H1 (cell line): Measurements from ENCODE around the gene GRXCR2. TPM values are rescaled to one million over a fixed set of nuclear protein-coding genes. Genes with fewer than 3 reads are reported as not detected.

Source experiments
- CTCF ChIA-PET: fragments of 300-600 bp; sonication (Branson Sonifier 250); formaldehyde crosslinking; loops from one replicate; lab custom pipeline; 2021; ENCODE audit not compliant: partially characterized antibody; lab: Charles Lee
- POLR2A ChIA-PET: fragments of 300-600 bp; sonication (Branson Sonifier 250); formaldehyde crosslinking; loops from one replicate; lab custom pipeline; 2021; ENCODE audit warnings: inconsistent platforms; ENCODE audit not compliant: partially characterized antibody; lab: Charles Lee
- DNase-seq, 2 experiments: peaks; one replicate each; pipeline versions ENCODE4 v3.0.0 to v3.0.0-alpha.2; 2010 to 2022; ENCODE audit warnings: low spot score in 2 of 2, low read depth in 1 of 2, mixed read lengths in 1 of 2
- FAIRE-seq: peaks from 2 replicates; lab custom pipeline; 2011; peaks lifted over from hg19 to GRCh38; lab: Jason Lieb, UNC
- H2AFZ ChIP-seq: 2 replicates; pipeline ENCODE4 v1.8.1; 2012; ENCODE audit warnings: low read length, inconsistent platforms
- H2AK5ac ChIP-seq: 2 replicates; pipeline ENCODE4 v1.6.1; 2013; ENCODE audit warnings: low read depth, low read length
- H2BK120ac ChIP-seq: replicated peaks from 2 replicates; pipeline ENCODE3; 2013; ENCODE audit warnings: low read depth, low read length, inconsistent platforms
- H2BK12ac ChIP-seq: 2 replicates; pipeline ENCODE4 v1.6.1; 2013; ENCODE audit warnings: low read depth, low read length
- H2BK15ac ChIP-seq: 2 replicates; pipeline ENCODE4 v1.6.1; 2013; ENCODE audit warnings: low read length
- H2BK20ac ChIP-seq: 2 replicates; pipeline ENCODE4 v1.6.1; 2013; ENCODE audit warnings: low read length
- H2BK5ac ChIP-seq: 2 replicates; pipeline ENCODE4 v1.6.1; 2013; ENCODE audit warnings: low read depth, low read length
- H3K14ac ChIP-seq: 2 replicates; pipeline ENCODE4 v1.6.1; 2013; ENCODE audit warnings: inconsistent platforms; ENCODE audit not compliant: insufficient read length
- H3K18ac ChIP-seq: 2 replicates; pipeline ENCODE4 v1.6.1; 2013; ENCODE audit warnings: low read length; ENCODE audit errors: extremely low read depth
- H3K23ac ChIP-seq: 2 replicates; pipeline ENCODE4 v1.6.1; 2013; ENCODE audit warnings: inconsistent platforms; ENCODE audit not compliant: insufficient read length
- H3K23me2 ChIP-seq: 2 replicates; pipeline ENCODE4 v1.6.1; 2013; ENCODE audit warnings: low read depth, low read length
- H3K27ac ChIP-seq: 2 replicates; pipeline ENCODE4 v1.6.1; 2011; ENCODE audit warnings: low read depth, low read length, inconsistent platforms
- H3K27me3 ChIP-seq, 4 experiments: replicated peaks in 1 of 4; 1 replicate in 1 of 4; 2 replicates in 3 of 4; pipeline versions ENCODE4 v1.6.1 to v1.8.1; 2011 to 2013; ENCODE audit warnings: low read length in 3 of 4, mild to moderate bottlenecking in 3 of 4, inconsistent platforms in 2 of 4, mixed read lengths in 2 of 4, moderate library complexity in 1 of 4; ENCODE audit not compliant: control insufficient read depth in 3 of 4, insufficient read depth in 3 of 4; ENCODE audit errors: extremely low read depth in 1 of 4
- H3K36me3 ChIP-seq, 4 experiments: 2 replicates each; pipeline versions ENCODE4 v1.6.1 to v1.8.1; 2011 to 2013; ENCODE audit warnings: mild to moderate bottlenecking in 4 of 4, low read length in 3 of 4, moderate library complexity in 2 of 4, control low read depth in 1 of 4, inconsistent platforms in 1 of 4; ENCODE audit not compliant: insufficient read depth in 4 of 4, control insufficient read depth in 2 of 4
- H3K4ac ChIP-seq: replicated peaks from 2 replicates; pipeline ENCODE3; 2013; ENCODE audit warnings: low read length, low read depth, mixed read lengths, inconsistent platforms; ENCODE audit not compliant: insufficient read length
- H3K4me1 ChIP-seq, 4 experiments: replicated peaks in 1 of 4; 1 replicate in 1 of 4; 2 replicates in 3 of 4; pipeline versions ENCODE4 v1.6.1 to v1.8.1; 2011 to 2013; ENCODE audit warnings: low read length in 3 of 4, inconsistent platforms in 2 of 4, mixed read lengths in 1 of 4; ENCODE audit not compliant: insufficient read depth in 4 of 4, control insufficient read depth in 3 of 4
- H3K4me2 ChIP-seq, 2 experiments: 2 replicates each; pipeline versions ENCODE4 v1.6.1 to v1.8.1; 2011 to 2013; ENCODE audit warnings: low read depth in 2 of 2, low read length in 2 of 2, control low read depth in 1 of 2, inconsistent platforms in 1 of 2, mild to moderate bottlenecking in 1 of 2; ENCODE audit not compliant: insufficient read depth in 1 of 2
- H3K4me3 ChIP-seq, 4 experiments: fragments of 200-600, 300-600 bp in 1 of 4; sonication (generic), shearing (Covaris generic), sonication (Bioruptor Twin) in 1 of 4; 2 replicates each; pipeline versions ENCODE4 v1.5.1 to v1.8.1; 2011 to 2016; ENCODE audit warnings: low read length in 4 of 4, low read depth in 3 of 4, control low read depth in 2 of 4, inconsistent platforms in 2 of 4, mild to moderate bottlenecking in 2 of 4, mixed read lengths in 1 of 4, moderate library complexity in 1 of 4; ENCODE audit not compliant: insufficient read depth in 2 of 4; ENCODE audit errors: extremely low read depth in 1 of 4
- H3K56ac ChIP-seq: replicated peaks from 2 replicates; pipeline ENCODE3; 2013; ENCODE audit warnings: low read depth, mild to moderate bottlenecking, mixed read lengths, low read length, inconsistent platforms; ENCODE audit not compliant: insufficient read length
- H3K79me1 ChIP-seq: 2 replicates; pipeline ENCODE4 v1.6.1; 2013; ENCODE audit warnings: low read depth, low read length, control low read depth
- H3K79me2 ChIP-seq, 2 experiments: 2 replicates each; pipeline versions ENCODE4 v1.6.1 to v1.8.1; 2012 to 2013; ENCODE audit warnings: low read length in 2 of 2, mild to moderate bottlenecking in 2 of 2, inconsistent platforms in 1 of 2; ENCODE audit not compliant: insufficient read depth in 2 of 2, control insufficient read depth in 1 of 2
- H3K9ac ChIP-seq, 4 experiments: replicated peaks in 1 of 4; 1 replicate in 1 of 4; 2 replicates in 3 of 4; pipeline versions ENCODE4 v1.6.1 to v1.8.1; 2011 to 2013; ENCODE audit warnings: low read depth in 3 of 4, low read length in 3 of 4, control low read depth in 2 of 4, mild to moderate bottlenecking in 2 of 4, moderate library complexity in 2 of 4, inconsistent platforms in 1 of 4; ENCODE audit errors: extremely low read depth in 1 of 4
- H3K9me3 ChIP-seq, 2 experiments: 2 replicates each; pipeline versions ENCODE4 v1.6.1 to v1.8.1; 2012 to 2013; ENCODE audit warnings: mild to moderate bottlenecking in 2 of 2, moderate library complexity in 2 of 2, control low read depth in 1 of 2, inconsistent platforms in 1 of 2, low read depth in 1 of 2, low read length in 1 of 2, mixed read lengths in 1 of 2; ENCODE audit not compliant: insufficient read depth in 2 of 2
- H4K20me1 ChIP-seq, 2 experiments: replicated peaks in 1 of 2; 2 replicates each; pipeline versions ENCODE3 to v1.8.1; 2011 to 2013; ENCODE audit warnings: inconsistent platforms in 2 of 2, low read length in 2 of 2, mild to moderate bottlenecking in 1 of 2; ENCODE audit not compliant: insufficient read depth in 2 of 2, control insufficient read depth in 1 of 2
- H4K5ac ChIP-seq: 2 replicates; pipeline ENCODE4 v1.6.1; 2013; ENCODE audit warnings: low read length, low read depth, mixed read lengths, inconsistent platforms; ENCODE audit not compliant: insufficient read length
- H4K8ac ChIP-seq: 2 replicates; pipeline ENCODE4 v1.8.0; 2013; ENCODE audit warnings: mild to moderate bottlenecking, moderate library complexity, low read length, inconsistent platforms; ENCODE audit not compliant: insufficient read depth; ENCODE audit errors: extremely low read depth
- H4K91ac ChIP-seq: replicated peaks from 2 replicates; pipeline ENCODE3; 2013; ENCODE audit warnings: low read length, mixed read lengths, inconsistent platforms; ENCODE audit not compliant: insufficient read length
- RAD21 ChIP-seq, 2 experiments: IDR thresholded peaks in 1 of 2; conservative IDR thresholded peaks in 1 of 2; 2 replicates each; pipeline ENCODE4 v1.6.1; 2011; ENCODE audit warnings: low read depth in 2 of 2, low read length in 2 of 2, improper control_type of control experiment in 1 of 2, inconsistent platforms in 1 of 2, mild to moderate bottlenecking in 1 of 2, moderate library complexity in 1 of 2
- RNF2 ChIP-seq: fragments of 200-900, 300-1000 bp; sonication (generic); IDR thresholded peaks from 2 replicates; pipeline ENCODE4 v1.7.1; 2016; ENCODE audit warnings: borderline replicate concordance, low read depth, mild to moderate bottlenecking, antibody characterized with exemption, low read length; ENCODE audit not compliant: poor library complexity, severe bottlenecking; ENCODE audit errors: missing control alignments
- SP1 ChIP-seq: IDR thresholded peaks from 2 replicates; pipeline ENCODE4 v1.6.1; 2011; ENCODE audit warnings: low read depth, low read length
- SRF ChIP-seq: IDR thresholded peaks from 2 replicates; pipeline ENCODE4 v1.6.1; 2011; ENCODE audit warnings: mild to moderate bottlenecking, low read depth, low read length, moderate library complexity
- SUZ12 ChIP-seq: fragments of 200-600 bp; sonication (generic); IDR thresholded peaks from 2 replicates; pipeline ENCODE4 v1.6.1; 2012; ENCODE audit warnings: mild to moderate bottlenecking, inconsistent platforms, low read length, moderate library complexity, mixed read lengths
- TAF1 ChIP-seq: IDR thresholded peaks from 2 replicates; pipeline ENCODE4 v1.6.1; 2011; ENCODE audit warnings: mild to moderate bottlenecking, low read depth, low read length
- WGBS, 2 experiments: shearing (Covaris generic) in 1 of 2; methylation state at CpG; one replicate each; pipeline versions ENCODE4 v1.1.6 to v1.1.7; 2013 to 2015; ENCODE audit warnings: low lambda C conversion rate in 2 of 2, mixed read lengths in 2 of 2, inconsistent platforms in 1 of 2, low coverage in 1 of 2, missing lambda C conversion rate in 1 of 2; ENCODE audit not compliant: insufficient replicate concordance in 2 of 2, insufficient coverage in 1 of 2, insufficient read length in 1 of 2; ENCODE audit errors: extremely low coverage in 1 of 2, missing lambda C conversion rate in 1 of 2; 5-methylcytosine and 5-hydroxymethylcytosine counted together
- long read RNA-seq, 2 experiments: library from RNA in 1 of 2; library from capped mRNA in 1 of 2; stranded (forward); transcript quantifications; one replicate each; pipeline ENCODE4 v2.0.0, GENCODE V29; 2021; ENCODE audit warnings: inconsistent platforms in 1 of 2
- polyA minus RNA-seq, 3 experiments: library from RNA; depleted of rRNA, polyadenylated mRNA; stranded (reverse); fragments of >200 nt; gene quantifications; 1 replicate in 2 of 3; 2 replicates in 1 of 3; pipeline ENCODE4 v1.2.3, GENCODE V29; 2011
- polyA plus RNA-seq, 7 experiments: library from polyadenylated mRNA; depleted of rRNA in 3 of 7; stranded (reverse) in 5 of 7; unstranded in 2 of 7; fragments of >200 nt in 5 of 7; fragments of 200-250 nt in 2 of 7; gene quantifications; 1 replicate in 5 of 7; 2 replicates in 1 of 7; 4 replicates in 1 of 7; pipeline versions ENCODE4 v1.2.1 to v1.2.3, GENCODE V29; 2011 to 2013; ENCODE audit warnings: missing spikeins in 2 of 7, mixed read lengths in 2 of 7
- total RNA-seq: library from RNA; stranded (reverse); fragmentation: NEBNext Ultra II Directional; extraction: Animal tissue kit (Norgen Biotek cat#: 25700); gene quantifications from 2 replicates; pipeline ENCODE4 v1.2.1, GENCODE V29; 2021

Gene GRXCR2
- total RNA-seq, result not detected in 2 replicates
- not detected in 2 replicates for polyA plus RNA-seq (2011; rRNA removed)
- not detected for polyA plus RNA-seq (2011; cell fraction: cytosol; rRNA removed)
- not detected for polyA plus RNA-seq (2011; cell fraction: nucleus; rRNA removed)
- not detected in 4 replicates for polyA plus RNA-seq (2012, experiment 1 of 2)
- polyA plus RNA-seq (2012, experiment 2 of 2), result not detected
- polyA plus RNA-seq (2013, experiment 1 of 2), result not detected
- not detected for polyA plus RNA-seq (2013, experiment 2 of 2)
- not detected in 2 replicates for polyA minus RNA-seq (2011; rRNA and poly(A)+ RNA removed)
- not detected for polyA minus RNA-seq (2011; cell fraction: cytosol; rRNA and poly(A)+ RNA removed)
- polyA minus RNA-seq (2011; cell fraction: nucleus; rRNA and poly(A)+ RNA removed), result not detected
- long read RNA-seq, experiment 1, result 0 reads
- long read RNA-seq, experiment 2, result 0 reads

- H3K9ac ChIP-seq, result no peak within 1 kb of the TSS
- ChIA-PET CTCF (interaction anchor here (1.8 kb wide), 1 partner anchor 15 kb away, joined by 10 read pairs; no protein-coding TSS in a partner anchor), POLR2A (no interaction called here)
- H2BK120ac ChIP-seq, result no peak within 1 kb of the TSS
- H4K91ac ChIP-seq, result no peak within 1 kb of the TSS
- H2BK5ac ChIP-seq, result no peak within 1 kb of the TSS
- H3K23me2 ChIP-seq, result no peaks in the 10 kb centered on the region
- H3K23ac ChIP-seq, result no peak within 1 kb of the TSS
- H2AFZ ChIP-seq, result no peak within 1 kb of the TSS
- no peak within 1 kb of the TSS for H4K5ac ChIP-seq
- no peak within 1 kb of the TSS for H3K56ac ChIP-seq
- no peak within 1 kb of the TSS for H4K8ac ChIP-seq
- no peaks in the 10 kb centered on the region for H3K27me3 ChIP-seq
- no peak within 1 kb of the TSS for H3K4me2 ChIP-seq
- no peak within 1 kb of the TSS for H3K27ac ChIP-seq
- H3K4me1 ChIP-seq, result no peaks in the 10 kb centered on the region
- H3K4me3 ChIP-seq, result no peak within 1 kb of the TSS
- H3K79me1 ChIP-seq, result no peaks in the 10 kb centered on the region
- no peak within 1 kb of the TSS for H3K14ac ChIP-seq
- H3K18ac ChIP-seq, result no peak within 1 kb of the TSS
- FAIRE-seq, result no peak
- no peak within 1 kb of the TSS for H3K4ac ChIP-seq
- WGBS, 2 experiments, result 56% methylated on average over 3 of the region's 3 CpGs; no CpG with 5 or more reads in 1 of the 2 experiments
- no peak within 1 kb of the TSS for H2BK20ac ChIP-seq
- no peak within 1 kb of the TSS for H2BK12ac ChIP-seq
- no peaks in the 10 kb centered on the region for H3K9me3 ChIP-seq
- no peak within 1 kb of the TSS for H2BK15ac ChIP-seq
- H4K20me1 ChIP-seq, result no peaks in the 10 kb centered on the region
- H3K36me3 ChIP-seq, result no peaks in the 10 kb centered on the region; a peak in 1 of 8 replicates
- no peaks in the 10 kb centered on the region for H3K79me2 ChIP-seq
- TF ChIP-seq SP1 (no peak), RAD21 (IDR thresholded peaks at IDR 0.05 in 1 of 2, conservative IDR thresholded peaks at IDR 0.05 in 1 of 2; ENCODE audit: low read depth in 2 of 2, low read length in 2 of 2) (no peak), TAF1 (no peak), RNF2 (no peak), SRF (no peak), SUZ12 (no peak)
- no peak within 1 kb of the TSS for H2AK5ac ChIP-seq
- DNase-seq, result no peak
Observed at GRCh38 chr5:145872914-145873313, at the start of gene GRXCR2. TSS of gene GRXCR2 (minus strand) at chr5:145873014. CDS start at chr5:145872968, 46 bp downstream.
